DMS 273 treated with DMSO at 0.1 percent for 48 hours (cell line): Measurements from ENCODE around the gene SCYGR5.
"Not testable (repeated sequence)": the region's sequence is repeated elsewhere in the genome, so short reads cannot be mapped to it uniquely, and the experiment has no call there.

ENCODE experiments used
- DNase-seq: peaks from one replicate; lab custom pipeline; 2025; lab: John Stamatoyannopoulos, UW

Gene SCYGR5

GRCh38 chr2:227673620-227674019 lies 7.0 kb downstream of the SCYGR5 start:
- DNase-seq = not testable (repeated sequence)

GRCh38 chr2:227674485-227674884 lies 7.9 kb downstream of the SCYGR5 start:
- no peak for DNase-seq

DNA sequence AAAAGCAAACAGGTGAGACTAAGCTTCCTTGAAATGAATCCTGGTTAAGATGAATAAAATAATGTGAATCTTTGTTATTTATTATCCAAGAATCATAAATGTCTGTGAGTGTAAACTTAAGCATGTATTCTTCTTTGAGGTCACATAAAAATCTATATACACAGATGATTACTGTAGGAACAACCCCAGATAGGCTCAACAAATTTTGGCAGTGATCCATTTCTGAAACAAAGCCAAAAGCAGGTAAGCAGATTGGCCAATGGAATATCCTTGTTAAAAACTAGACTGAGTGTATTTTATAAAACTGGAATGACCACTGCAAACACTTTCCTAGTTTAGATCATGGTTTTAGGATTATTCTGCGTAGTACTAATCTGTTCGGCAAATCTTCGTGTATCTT lies 11.3 kb downstream of the SCYGR5 start:
- DNase-seq = no peak

DNA sequence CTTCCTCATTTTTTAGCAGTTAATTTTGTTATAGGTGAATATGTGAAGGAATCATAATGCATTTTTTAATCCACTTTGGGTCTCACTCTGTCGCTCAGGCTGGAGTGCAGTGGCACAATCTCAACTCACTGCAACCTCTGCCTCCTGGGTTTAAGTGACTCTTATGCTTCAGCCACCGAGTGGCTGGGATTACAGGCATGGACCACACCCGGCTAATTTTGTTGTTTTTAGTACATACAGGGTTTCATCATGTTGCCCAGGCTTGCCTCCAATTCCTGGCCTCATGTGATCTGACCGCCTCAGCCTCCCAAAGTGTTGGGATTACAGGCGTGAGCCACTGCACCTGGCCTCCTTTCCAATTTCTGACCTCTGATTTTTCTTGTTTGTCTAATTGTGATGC lies 17.7 kb downstream of the SCYGR5 start:
- no peak for DNase-seq

GRCh38 chr2:227687189-227687588 lies 20.6 kb downstream of the SCYGR5 start:
- DNase-seq = no peak

DNA sequence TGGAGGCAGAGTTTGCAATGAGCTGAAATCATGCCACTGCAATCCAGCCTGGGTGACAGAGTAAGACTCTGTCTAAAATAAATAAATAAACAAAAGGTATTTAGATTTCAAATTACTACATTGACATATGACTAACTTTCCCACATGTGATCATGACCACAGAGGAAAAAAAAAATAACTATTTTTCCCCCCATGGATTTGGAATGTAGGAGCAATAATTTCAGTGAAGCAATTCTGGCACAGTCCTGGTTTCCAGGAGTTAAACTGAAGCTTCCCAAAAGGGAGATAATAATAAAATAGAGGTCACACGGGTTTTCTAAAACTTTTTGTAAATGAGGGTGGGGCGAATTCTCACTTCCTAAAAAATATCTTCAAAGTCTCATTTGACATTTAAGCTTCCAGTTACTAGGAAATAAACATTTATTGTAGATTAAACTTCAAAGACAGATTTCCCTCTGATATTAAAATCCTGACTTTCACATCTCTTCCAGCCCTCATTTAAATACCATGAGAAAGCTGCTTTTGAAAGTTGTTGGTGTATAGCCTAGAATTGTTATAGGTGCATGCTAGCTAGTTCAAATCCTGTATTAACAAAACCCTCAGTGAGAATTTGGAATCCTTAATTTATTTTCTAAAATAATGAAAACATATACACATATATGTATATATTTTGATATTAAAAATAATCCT lies 30.5 kb downstream of the SCYGR5 start:
- DNase-seq = no peak

GRCh38 chr2:227701556-227701955 lies 35.0 kb downstream of the SCYGR5 start:
- no peak for DNase-seq

- no peak for DNase-seq
Measured at GRCh38 chr2:227703280-227703732, 36.7 kb downstream of the SCYGR5 start.

DNA sequence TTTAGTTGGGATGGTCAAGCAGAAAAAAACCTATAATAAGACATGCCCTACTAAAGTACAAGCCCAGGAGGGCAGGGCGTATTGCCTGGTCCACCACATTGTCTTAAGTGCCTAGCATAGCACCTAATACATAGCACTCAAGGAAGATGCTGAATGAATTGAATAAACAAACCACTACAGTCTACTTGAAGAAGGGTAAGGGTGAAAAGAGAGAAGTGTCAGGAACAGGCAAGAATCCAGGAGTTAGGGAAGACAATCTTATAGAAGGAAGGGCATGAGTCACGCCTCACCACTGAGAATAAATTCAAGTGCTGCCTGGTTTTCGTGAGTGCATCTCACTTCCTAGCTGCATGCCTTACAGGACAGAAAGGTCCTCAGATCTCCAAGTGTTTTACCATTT lies 37.4 kb downstream of the SCYGR5 start:
- no peak for DNase-seq

GRCh38 chr2:227706859-227707258 lies 40.3 kb downstream of the SCYGR5 start:
- no peak for DNase-seq

DNA sequence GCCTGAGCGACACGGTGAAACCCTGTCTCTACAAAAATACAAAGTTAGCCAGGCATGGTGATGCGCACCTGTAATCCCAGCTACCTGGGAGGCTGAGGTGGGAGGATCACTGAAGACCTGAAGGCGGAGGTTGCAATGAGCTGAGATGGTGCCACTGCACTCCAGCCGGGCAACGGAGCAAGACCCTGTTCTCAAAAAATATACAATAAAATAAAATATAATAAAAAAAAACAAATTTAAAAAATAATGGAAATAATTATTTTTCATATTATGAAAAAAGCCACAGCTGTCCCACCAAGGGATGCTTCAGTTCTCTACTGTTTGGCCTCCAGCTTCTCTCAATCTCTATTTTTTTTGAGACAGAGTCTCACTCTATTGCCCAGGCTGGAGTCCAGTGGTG lies 40.8 kb downstream of the SCYGR5 start:
- no peak for DNase-seq

DNA sequence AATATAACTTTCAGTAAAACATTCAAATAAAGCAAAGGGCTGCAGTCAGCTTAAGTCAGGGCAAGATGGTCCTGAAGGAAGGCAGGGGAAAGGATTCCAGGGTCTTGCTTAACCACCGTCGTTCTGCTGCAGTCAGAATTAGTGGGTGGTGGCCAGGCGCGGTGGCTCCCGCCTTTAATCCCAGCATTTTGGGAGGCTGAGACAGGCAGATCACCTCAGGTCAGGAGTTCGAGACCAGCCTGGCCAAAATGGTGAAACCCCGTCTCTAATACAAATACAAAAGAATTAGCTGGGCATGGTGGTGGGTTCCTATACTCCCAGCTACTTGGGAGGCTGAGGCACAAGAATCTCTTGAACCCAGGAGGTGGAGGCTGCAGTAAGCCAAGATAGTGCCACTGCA lies 44.4 kb downstream of the SCYGR5 start:
- no peak for DNase-seq

GRCh38 chr2:227713291-227713690 lies 46.7 kb downstream of the SCYGR5 start:
- DNase-seq = no peak

DNA sequence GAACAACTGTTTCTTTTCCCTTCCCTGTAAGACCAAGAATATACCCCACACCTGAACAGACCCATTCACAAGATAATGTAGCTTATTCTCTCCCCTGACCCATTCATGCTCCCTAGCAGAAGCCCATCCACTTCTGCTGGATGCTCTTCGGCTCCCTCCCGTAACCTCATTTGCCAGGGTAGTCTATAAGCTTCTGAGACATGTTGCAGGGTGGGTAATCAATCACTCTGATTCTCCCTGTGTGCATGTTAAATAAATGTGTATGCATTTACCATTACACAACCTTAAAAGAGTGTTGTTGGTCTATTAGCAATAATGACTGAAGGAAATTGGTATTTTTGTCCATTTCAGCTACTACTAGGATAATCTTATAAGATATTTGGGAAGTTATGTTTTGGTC lies 49.9 kb downstream of the SCYGR5 start:
- DNase-seq = no peak
